NCI-H2107 treated with DMSO at 0.1 percent for 48 hours (cell line): ENCODE results near the gene TRAF3IP1.

ENCODE experiments used
- DNase-seq: peaks from one replicate; lab custom pipeline; 2025; ENCODE audit not compliant: unreplicated experiment; lab: John Stamatoyannopoulos, UW

The TRAF3IP1 gene

DNA sequence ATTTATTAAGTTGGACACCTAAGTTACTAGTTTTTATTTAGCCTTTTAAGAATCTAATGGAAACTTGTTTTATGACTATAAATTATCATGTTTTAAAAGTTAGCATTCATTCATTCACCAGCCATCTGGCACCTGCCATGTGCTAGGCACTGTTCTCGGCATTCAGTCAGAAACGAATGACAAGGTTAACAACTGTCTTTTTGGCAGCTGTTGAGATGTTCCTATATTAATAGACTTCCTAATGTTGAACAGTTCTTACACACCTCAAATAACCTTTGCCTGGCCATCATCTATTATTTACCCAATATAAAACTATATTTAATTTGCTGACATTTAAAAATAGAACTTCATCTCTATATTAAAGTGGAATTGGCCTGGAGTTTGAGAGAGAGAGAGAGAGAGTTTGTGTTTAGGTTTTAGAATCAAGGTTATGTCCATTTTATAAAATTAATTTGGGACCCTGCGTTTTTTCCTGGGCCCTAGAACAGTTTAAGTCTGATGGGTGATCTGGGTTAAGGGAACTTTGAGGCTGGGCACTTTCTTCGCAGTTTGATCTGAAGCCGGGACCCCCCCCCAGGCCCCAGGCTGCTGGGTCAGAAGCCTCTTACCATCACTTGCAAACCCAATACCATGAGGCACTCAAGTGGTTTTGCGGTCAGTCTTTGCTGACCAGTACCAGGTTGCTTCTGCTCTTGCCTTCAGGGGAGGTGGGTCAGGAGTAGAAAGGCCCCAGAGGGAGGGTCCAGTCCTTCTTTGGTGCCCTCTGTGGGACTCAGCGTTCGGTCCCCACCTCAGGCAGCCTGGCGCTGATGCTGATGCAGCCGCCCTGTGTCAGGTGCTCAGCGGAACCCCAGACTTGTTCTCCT is 58.1 kb downstream of the TRAF3IP1 start:
- DNase-seq = no peak

DNA sequence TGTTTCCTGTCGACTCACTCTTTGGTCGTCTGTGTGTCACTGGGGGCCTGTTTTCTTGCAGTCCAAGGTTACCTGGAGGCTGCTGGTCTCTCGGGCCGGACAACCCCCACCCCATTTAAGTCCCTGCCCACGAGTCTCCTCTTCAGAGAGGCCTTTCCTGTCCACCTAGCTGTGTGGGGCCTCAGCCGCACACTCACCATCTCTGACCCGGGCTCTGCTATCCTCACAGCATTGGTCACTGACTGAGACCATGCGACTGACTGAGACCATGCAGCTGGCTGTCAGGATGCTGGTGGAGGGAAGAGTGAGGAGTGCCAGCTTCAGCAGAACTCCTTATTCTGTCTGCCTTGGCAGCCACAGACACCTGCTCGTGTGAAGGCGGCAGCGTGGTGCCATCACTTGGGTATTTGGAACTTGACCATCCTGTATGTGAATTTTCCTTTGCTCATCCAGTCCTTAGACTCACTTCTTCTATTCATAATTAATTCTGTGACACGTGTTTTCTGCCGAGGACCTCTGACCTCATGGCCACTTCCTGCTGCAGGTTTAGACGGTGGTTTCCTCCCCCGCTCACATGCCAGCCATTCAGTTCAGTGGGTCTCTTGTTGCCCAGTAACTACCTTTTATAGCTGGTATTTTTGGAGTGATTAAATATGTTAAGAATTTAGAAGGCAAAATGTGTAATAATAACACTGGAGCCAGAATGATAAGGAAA is 58.9 kb downstream of the TRAF3IP1 start:
- no peak for DNase-seq

DNA sequence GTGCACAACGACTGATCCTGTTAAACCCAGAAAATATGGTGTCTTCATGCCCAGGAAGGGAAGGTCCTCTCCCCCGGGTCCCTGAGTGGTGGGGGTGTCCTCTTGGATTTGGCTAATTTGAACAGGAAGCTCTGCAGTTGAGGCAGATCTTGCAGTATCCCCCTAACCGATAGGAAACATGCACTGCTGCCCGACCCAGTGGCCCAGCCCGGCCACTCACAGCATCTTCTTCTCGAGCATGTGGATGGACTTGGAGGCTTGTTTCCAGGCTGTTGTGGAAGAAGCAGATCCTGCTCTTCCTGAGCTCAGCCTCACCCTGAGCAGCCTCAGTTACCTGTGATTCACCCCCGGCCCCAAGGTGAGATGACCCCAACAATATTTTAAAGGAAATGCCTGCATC is 60.0 kb downstream of the TRAF3IP1 start:
- DNase-seq = no peak

DNA sequence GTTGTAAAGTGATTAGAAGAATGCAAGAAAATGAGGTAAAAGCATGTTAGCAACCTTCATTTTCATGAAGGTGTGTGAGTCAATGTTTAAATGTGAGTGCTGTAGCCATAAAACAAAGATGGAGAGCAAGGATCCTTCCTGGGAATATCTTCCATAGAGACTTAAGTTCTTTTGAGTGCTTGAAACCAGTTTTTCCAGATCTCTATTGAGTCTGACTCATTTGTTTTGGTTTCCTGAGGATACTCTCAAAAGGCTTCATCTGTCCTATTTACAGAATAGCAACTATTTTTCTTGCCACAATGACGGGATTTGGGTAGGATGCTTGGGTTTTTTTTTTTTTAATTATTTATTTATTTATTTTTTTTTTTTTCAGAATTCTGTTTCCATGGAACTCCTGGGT is 60.5 kb downstream of the TRAF3IP1 start:
- DNase-seq = no peak

DNA sequence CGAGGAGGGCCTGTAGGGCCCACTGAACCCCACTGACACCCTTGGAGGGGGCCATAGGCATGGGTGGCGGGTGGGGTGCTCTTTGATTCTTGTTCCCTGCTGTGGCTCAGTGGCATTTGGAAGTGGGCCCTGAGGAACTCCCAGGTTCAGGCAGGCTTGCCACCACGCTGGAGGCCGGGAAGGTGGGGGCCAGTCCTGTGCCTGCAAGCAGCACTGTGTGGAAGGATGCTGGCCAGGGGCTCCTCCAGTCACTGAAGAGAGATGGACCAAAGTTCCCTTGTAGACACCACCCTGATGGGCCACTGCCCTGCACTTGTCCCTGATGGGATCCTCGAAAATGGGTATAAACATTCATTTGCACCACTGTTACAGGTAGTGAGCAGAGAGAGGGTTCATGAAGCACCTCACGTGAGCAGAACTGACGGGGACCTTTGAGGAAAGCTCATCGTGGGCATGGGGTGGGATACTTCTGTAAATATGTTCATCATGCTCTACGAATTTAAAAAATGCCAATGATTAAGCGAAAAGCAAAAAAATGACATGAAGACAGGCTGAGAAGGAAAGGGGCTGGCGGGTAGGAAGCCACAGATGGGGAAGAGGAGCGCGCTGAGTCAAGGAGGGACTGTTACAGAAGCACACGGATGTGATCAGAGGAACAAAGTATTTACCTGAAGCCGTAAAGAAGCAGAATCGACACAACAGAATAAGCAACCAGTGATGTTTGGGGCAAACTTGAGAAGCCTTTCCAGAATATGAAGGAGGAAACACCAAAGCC is 61.2 kb downstream of the TRAF3IP1 start:
- no peak for DNase-seq

DNA sequence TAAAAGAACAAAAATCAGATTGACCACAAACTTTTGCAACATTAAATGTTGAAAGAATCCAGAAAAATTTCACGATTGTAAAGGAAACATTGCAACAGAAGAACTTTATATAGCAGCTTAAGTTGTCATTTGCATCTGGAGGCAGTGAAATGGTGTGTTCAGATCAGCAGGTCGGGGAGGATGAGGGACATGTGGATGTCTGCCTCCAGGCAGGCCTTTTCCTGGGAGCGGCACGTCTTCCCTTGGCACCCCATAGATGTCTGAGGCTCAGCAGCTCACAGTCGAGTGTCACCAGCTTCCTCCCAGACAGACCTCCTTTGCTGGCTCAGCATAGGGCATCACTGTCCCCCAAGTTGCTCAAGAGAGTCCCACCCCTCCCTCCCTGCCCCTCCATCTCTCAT is 62.1 kb downstream of the TRAF3IP1 start:
- DNase-seq = no peak

DNA sequence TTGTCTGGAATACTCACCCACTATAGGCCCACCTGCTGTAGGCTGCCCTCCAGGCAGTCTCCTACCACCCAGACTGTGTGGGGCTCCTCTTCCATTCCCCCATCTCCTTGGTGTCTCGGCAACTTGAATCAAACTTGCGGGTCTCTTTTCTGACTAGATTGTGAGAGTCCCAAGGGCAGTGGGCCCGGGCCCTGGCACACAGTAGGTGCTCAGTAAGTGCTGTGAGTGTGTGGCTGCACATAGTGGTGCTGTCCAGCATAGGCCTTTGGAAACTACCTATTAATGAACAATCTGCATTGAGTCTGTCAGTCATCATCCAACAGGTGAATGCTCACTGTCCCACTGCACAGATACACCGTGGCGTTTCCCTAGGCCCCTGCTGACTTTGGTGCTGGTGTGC is 62.8 kb downstream of the TRAF3IP1 start:
- DNase-seq = no peak

DNA sequence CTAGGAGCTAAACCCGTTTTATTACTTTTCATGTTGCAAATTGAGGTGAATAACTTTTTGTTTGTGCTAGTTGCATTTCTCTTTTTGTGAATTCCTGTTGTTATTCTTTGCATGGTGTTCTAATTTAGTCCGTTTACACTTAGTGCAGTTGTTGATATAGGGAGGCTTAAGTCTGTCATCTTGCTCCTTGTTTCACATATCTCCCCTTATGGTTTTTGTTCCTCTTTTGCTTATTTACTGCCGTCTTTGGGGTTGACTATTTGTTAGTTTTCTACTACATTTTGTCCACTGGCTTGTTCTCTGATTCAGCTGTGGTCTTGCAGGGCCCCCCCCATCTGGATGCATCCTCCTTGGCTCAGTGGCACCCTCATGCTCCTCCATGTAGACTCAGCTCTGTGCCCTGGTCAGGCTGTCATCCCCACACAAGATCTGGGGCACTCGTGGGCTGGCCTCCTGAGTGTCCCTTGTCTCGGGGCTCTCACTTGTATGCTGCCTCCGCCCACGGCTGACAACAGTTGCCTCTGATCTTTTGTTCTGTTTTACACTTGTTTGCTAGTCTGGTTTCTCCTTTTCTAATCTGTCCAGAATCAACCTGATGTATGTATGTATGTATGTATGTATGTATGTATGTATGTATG is 63.5 kb downstream of the TRAF3IP1 start:
- DNase-seq = no peak

DNA sequence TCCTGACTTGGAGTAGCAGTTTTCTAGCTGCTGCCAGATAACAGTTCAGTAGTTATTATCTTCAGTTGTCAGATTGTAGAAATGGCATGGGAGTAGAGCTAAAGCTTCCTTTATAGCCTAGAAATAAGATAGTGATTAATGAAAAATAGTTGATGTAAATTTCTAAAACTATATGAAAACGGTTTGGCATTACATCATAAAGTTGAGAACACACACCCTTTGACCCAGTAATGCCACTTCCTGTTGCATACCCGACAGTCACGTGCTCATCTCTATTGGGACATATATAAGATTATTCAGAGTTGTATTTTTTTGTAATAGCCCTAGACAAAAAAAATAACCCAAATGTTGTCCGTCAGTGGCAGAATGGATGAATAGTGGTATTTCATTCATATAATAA is 67.0 kb downstream of the TRAF3IP1 start:
- DNase-seq = no peak

DNA sequence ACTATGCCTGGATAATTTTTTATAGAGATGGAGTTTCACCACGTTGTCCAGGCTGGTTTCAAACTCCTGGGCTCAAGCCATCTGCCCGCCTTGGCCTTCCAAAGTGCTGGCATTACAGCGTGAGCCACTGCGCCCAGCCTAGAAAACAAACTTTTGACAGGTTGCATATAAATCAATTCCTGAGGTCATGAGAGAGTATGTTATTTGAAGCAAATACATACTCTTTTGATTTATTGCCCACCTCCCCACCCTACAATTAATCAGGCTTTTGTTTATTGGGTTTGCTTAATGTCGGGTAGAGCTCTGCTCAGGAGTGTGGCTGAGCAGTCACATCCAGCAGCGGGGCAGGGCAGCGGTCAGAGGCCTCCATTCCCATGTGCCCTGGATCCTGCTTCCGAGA is 68.5 kb downstream of the TRAF3IP1 start:
- no peak for DNase-seq

DNA sequence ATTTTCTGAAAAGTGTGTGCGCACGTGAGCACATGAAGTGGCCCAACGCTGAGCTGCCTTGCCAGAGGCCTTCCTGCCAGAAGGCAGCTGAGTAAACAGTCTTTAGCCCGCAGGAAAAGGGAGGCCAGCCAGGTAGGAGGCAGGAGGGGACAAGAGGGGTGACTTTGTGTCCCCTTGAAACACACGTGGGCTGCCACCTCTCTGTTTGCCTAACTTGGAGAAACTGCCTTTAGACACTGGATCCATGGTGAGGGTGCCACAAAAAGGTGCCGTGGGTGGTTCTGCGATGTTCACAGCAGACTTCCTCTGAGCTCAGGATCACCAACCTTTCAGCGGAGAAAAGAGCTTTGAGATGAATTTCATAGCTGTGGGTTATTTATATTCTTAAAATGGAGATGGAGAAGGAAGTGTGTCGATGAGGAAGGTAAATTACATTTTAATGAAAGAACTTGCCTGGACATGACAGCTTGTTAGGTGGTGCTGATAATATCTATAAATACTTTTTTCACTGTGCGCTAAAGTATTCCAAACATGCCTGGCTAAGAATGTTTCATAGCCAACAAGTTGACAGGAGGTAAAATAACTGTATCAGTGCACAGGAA is 69.8 kb downstream of the TRAF3IP1 start:
- DNase-seq = peak; percentile 62

DNA sequence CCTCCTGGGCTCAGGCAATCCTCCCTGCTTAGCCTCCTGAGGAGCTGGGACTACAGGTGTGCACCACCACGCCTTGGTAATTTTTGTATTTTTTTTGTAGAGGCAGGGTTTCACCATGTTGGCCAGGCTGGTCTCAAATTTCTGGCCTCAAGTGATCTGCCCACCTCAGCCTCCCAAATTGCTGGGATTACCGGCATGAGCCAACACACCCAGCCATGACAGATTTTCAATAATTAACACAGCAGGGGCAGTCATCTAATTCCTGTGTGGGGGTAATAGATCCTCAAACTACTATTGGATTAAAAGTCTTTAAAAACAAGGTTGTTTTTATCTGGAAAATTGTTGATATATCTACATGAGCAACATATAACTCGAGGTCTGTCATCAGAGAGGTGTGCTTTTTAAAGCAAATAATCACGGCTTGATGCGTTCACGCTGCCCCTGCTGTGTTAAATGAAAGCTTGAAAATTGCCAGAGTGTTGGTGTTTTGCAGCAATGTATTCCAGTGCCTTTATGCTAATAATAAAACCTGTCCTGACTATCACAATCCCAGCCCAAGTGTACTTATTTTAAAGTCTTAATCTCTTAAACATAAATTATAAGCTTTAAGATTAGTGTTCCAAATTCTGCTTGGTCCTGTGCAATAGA is 70.8 kb downstream of the TRAF3IP1 start:
- peak; percentile 26 for DNase-seq

DNA sequence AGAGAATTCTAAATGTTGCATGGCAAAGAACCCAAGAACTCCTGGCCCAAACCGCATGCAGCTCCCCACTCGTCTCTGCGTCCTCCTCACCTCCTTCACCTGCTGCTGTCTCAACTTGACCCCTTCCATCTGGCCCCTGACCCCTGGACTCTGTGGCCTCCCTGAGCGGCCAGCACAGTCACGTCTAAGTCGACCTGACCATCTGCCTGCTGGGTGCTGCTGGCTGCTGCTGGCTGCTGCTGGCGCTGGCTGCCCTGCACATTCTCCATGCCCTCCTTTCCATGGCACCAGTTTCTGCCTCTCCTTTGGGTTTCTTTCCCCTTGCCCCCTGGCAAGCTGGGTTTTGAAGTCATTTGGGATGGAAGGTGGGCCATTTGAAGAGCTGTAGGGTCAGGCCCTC is 76.3 kb downstream of the TRAF3IP1 start:
- no peak for DNase-seq

DNA sequence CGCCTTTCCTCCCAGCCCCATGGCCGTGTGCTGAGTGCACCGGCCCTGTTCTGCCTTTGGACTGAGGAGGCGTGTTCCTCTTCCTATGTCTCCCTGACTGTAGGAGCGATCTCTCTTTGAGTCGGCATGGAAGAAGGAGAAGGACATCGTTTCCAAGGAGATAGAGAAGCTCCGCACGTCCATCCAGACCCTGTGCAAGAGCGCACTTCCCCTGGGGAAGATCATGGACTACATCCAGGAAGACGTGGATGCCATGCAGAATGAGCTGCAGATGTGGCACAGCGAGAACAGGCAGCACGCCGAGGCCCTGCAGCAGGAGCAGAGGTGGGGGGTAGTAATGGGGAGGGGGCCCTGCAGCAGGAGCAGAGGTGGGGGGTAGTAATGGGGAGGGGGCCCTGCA is 77.0 kb downstream of the TRAF3IP1 start:
- DNase-seq = no peak

DNA sequence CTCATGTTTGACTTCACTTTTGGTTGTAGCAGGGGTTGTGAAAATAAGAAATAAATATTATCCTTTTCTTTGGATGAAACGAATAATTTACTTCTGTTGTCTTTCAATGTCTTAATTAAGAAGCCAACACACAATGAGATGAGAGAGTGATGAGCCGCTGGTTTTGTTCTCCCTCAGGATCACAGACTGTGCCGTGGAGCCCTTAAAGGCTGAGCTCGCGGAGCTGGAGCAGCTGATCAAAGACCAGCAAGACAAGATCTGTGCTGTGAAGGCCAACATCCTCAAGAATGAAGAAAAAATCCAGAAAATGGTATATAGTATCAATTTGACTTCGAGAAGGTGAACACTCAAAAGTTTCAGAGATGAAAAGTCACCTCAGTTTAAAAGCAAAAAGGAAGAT is 78.3 kb downstream of the TRAF3IP1 start:
- DNase-seq = no peak

DNA sequence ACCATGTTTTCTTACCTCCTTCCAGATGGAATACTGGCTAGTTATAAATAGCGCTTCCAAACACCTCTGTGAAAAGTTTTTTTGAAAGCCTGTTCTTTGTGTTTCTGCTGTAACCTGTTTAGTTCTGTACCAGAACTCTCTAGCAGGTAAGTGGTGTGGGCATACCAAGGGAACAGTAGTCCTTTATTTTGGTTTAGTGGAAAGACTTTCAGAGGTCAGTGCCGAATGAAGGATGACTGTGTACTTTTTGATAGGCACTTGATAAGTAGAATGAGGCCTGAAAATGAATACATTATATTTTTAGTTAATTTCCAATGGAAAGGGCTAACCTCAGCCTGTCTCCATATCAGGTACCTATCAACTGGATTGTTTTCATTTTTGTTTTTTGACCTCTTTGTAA is 78.8 kb downstream of the TRAF3IP1 start:
- no peak for DNase-seq

DNA sequence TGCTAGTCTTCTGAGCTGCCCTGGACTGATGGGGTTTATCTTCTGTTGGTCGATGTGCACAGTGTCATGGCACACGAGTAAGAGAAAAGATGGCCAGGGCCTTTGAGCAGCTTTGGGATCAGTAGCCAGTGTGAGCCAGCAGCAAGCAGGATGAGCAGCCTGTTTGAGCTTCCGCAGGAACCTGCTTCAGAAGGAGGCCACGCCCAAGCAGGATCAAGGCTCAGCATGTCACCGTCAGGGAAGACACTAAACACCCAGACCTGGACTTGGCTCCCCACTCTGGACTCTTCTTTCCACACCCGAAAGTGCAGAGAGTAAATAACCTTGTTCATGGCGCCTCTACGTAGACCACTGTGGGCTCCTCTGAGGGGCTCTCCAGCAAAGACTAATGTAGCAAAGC is 81.2 kb downstream of the TRAF3IP1 start:
- no peak for DNase-seq

DNA sequence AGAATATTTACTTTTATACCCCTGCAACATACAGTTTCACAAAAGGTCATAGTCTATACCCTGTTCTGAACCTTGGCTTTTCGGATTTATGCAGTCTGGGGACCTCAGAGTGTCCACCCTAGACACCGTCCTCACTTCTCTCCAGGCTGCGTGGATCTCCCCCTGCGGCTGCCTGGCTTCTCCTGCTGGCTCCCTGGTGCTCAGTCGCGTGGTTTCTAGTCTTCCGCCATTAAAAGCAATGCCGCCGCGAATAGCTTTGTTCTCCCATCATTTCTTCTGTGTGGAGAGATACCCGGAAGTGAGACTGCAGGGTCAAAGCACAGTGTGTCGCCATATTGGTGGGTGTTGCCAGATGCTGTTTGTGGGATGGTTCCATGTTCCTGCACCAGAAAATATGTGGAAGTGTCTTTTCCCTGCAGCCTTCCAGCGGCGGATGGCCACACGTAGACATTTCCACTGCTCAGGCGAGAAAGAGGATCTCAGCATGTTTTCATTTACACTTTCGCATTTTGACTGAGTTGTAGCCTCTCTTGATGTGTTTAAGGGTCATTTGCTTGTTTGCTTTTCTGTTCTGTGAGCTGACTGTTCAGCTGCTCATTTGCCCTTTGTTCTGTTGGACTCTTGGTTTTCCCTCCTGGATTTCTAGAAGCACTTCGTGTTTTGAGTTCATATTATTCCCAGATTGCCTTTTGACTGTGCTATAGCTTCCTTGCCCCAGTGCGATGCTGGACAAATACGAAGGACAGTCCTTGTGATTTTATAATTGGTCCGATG is 83.5 kb downstream of the TRAF3IP1 start:
- DNase-seq = no peak

DNA sequence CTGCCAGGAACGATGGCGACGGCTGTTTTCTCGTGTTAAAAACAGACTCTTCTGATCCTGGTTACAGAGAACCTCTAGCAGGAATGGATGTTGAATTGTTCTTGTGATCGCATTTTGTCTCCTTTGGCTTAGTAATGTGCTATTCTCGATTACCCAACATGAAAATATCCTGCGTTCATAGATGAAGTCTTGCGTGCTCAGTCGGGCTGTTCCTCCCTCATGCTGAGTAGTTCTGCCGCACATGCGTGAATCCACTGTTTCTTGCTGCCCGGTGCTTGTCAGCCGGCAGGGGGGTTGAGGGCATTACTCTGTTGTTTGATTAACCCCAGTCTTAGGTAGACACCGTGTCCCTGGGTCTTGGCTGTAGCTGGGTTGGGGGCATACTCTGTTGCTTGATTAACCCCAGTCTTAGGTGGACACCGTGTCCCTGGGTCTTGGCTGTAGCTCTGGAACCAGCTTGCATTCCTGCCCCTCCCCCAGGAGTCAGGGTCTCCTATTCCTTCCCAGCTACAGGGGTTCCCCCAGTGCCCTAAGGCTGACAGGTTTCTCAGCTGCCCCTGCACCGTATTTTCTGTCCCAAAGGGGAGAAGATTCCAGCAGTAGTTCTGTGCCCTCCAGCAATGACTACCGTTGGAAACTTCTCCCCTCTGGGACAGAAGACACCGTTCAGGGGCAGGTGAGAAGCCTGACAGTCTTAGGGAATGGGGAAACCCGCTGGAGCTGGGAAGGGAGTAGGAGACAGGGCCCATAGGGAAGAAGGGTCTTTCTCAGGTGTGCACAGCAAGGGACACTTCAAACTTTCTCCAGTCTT is 84.3 kb downstream of the TRAF3IP1 start:
- no peak for DNase-seq
